K562 (cell line): ENCODE results near the gene APLP1. TPM values are rescaled to one million over a fixed set of nuclear protein-coding genes. Genes with fewer than 3 reads are reported as not detected.
A peak's percentile ranks its signal among the peaks of the same experiment; 100 is the strongest.

ENCODE experiments used
- ARHGAP35 ChIP-seq: fragments of 450-650 bp; IDR thresholded peaks from 2 replicates; pipeline ENCODE4 v1.6.1; 2018; ENCODE audit not compliant: partially characterized antibody
- GATAD2A ChIP-seq: fragments of 450-650 bp; IDR thresholded peaks from 2 replicates; pipeline ENCODE4 v1.6.1; 2017
- GTF2F1 ChIP-seq: IDR thresholded peaks from 2 replicates; pipeline ENCODE4 v1.6.1; 2011; ENCODE audit warnings: low read depth, low read length, improper control_type of control experiment
- JUND ChIP-seq, 2 experiments: IDR thresholded peaks; 2 replicates in 1 of 2; 3 replicates in 1 of 2; pipeline ENCODE4 v1.6.1; 2011; ENCODE audit warnings: borderline replicate concordance in 2 of 2, low read depth in 2 of 2, low read length in 2 of 2, improper control_type of control experiment in 1 of 2, missing biosample characterization in 1 of 2, missing genetic modification characterization in 1 of 2, missing genetic modification reagents in 1 of 2
- KDM4B ChIP-seq, 2 experiments: fragments of 450-650 bp in 1 of 2; sonication (generic) in 1 of 2; IDR thresholded peaks; 2 replicates each; pipeline ENCODE4 v1.6.1; 2016 to 2017; ENCODE audit warnings: borderline replicate concordance in 2 of 2, antibody characterized with exemption in 1 of 2, low read depth in 1 of 2, mild to moderate bottlenecking in 1 of 2
- MYNN ChIP-seq, 2 experiments: sonication (generic); formaldehyde crosslinking in 1 of 2; IDR thresholded peaks; 2 replicates each; pipeline versions ENCODE4 v1.5.0 to v1.6.1; 2016 to 2020; ENCODE audit warnings: antibody characterized with exemption in 1 of 2, missing genetic modification reagents in 1 of 2
- PHF8 ChIP-seq: fragments of 200-600 bp; sonication (generic); IDR thresholded peaks from 2 replicates; pipeline ENCODE4 v1.6.1; 2012; ENCODE audit warnings: mixed run types, mild to moderate bottlenecking, inconsistent platforms, low read length, moderate library complexity, borderline replicate concordance
- POLR2B ChIP-seq: fragments of 450-650 bp; IDR thresholded peaks from 2 replicates; pipeline ENCODE4 v1.6.1; 2018; ENCODE audit warnings: low read depth; ENCODE audit not compliant: partially characterized antibody
- SMAD2 ChIP-seq: fragments of 150-350 bp; IDR thresholded peaks from 2 replicates; pipeline ENCODE4 v1.6.1; 2014; ENCODE audit warnings: low read depth, mild to moderate bottlenecking, low read length
- SUPT5H ChIP-seq: fragments of 450-650 bp; IDR thresholded peaks from 2 replicates; pipeline ENCODE4 v1.6.1; 2016
- ZNF695 ChIP-seq: fragments of 450-650 bp; formaldehyde crosslinking; IDR thresholded peaks from 2 replicates; pipeline ENCODE4 v1.4.0; 2020; ENCODE audit warnings: mild to moderate bottlenecking, moderate library complexity
- polyA plus RNA-seq, 8 experiments: library from polyadenylated mRNA; depleted of rRNA in 4 of 8; stranded (reverse) in 5 of 8; unstranded in 3 of 8; fragments of >200 nt; fragmentation: Nextera tagmentation in 2 of 8; fragmentation: Illumina TruSeq in 1 of 8; extraction: Ambion mirVana in 2 of 8; extraction: Trizol in 1 of 8; gene quantifications; 2 replicates each; pipeline versions ENCODE4 v1.2.1 to v1.2.3, GENCODE V29; 2011 to 2014; ENCODE audit warnings: inconsistent platforms in 1 of 8, missing spikeins in 1 of 8
- total RNA-seq, 7 experiments: library from RNA; depleted of rRNA in 6 of 7; stranded (reverse); fragments of >200 nt in 6 of 7; fragmentation: Illumina TruSeq in 2 of 7; extraction: Trizol in 2 of 7; gene quantifications; 2 replicates each; pipeline versions ENCODE4 v1.2.1 to v1.2.3, GENCODE V29; 2011 to 2021; ENCODE audit warnings: low replicate concordance in 1 of 7
- TF ChIP-seq, protein P1 (sequence below), 3 experiments: IDR thresholded peaks in 2 of 3; conservative IDR thresholded peaks in 1 of 3; 2 replicates each; pipeline ENCODE4 v1.5.1; 2011 to 2012; ENCODE audit warnings: low read length in 3 of 3, mild to moderate bottlenecking in 3 of 3, control low read depth in 2 of 3, improper control_type of control experiment in 1 of 3, inconsistent platforms in 1 of 3, low read depth in 1 of 3, mixed read lengths in 1 of 3, moderate library complexity in 1 of 3; ENCODE audit not compliant: insufficient read depth in 2 of 3
- TF ChIP-seq, protein P2 (sequence below): sonication (generic); formaldehyde crosslinking; IDR thresholded peaks from 2 replicates; pipeline ENCODE4 v1.8.0; 2022; ENCODE audit warnings: missing genetic modification reagents, mild to moderate bottlenecking, moderate library complexity, borderline replicate concordance
- TF ChIP-seq, protein P3 (sequence below): IDR thresholded peaks from 2 replicates; pipeline ENCODE4 v1.6.1; 2011; ENCODE audit warnings: borderline replicate concordance, low read depth, mild to moderate bottlenecking, moderate library complexity, low read length; ENCODE audit not compliant: insufficient read depth, poor library complexity, severe bottlenecking
- TF ChIP-seq, protein P4 (sequence below): sonication (generic); formaldehyde crosslinking; IDR thresholded peaks from 2 replicates; pipeline ENCODE4 v1.8.0; 2022; ENCODE audit warnings: mild to moderate bottlenecking, missing genetic modification reagents
- TF ChIP-seq, protein P5 (sequence below): fragments of 250-450 bp; sonication (Bioruptor Pico); IDR thresholded peaks from 2 replicates; pipeline ENCODE4 v1.5.0; 2021

APLP1 gene
- total and polyA plus RNA-seq, 9 of the 15 experiments (the other 6 are each of a cell fraction or from before 2014, with no cell fraction given) = 0.69 to 9.9 (median 4.7) TPM

DNA sequence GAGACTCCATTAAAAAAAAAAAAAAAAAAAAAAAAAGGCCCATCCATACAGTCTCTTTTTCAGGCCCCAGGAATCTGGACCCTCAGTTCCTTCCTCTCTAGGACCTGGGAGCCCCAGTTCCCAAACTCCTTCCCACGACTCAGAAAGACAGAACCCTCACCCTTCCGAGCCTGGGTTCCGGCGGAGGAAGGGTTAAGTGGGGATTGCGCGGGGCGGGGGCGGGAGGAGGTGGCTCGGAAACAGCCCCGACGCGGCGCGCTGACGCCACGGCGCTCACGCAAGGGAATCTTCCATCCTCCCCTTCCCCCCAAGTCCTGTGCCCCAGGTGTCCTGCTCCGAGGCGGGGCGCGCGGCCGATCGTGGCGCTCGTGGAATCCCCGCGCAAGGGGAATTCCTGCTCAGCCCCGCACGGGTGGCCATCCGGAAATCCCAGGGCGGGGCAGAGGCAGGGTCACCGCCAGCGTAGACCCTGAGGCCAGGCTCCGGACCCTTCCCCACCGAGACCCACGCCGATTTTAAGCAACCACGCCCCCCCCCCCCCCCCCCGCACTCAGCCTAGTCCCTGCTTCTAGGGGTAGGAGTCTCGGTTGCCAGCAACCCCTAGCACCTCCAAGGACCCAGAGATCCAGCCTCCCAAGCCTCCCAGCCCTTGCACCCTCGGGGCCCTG lies 31.3 kb downstream of the APLP1 start (continued):
- TF ChIP-seq, protein P1, sequence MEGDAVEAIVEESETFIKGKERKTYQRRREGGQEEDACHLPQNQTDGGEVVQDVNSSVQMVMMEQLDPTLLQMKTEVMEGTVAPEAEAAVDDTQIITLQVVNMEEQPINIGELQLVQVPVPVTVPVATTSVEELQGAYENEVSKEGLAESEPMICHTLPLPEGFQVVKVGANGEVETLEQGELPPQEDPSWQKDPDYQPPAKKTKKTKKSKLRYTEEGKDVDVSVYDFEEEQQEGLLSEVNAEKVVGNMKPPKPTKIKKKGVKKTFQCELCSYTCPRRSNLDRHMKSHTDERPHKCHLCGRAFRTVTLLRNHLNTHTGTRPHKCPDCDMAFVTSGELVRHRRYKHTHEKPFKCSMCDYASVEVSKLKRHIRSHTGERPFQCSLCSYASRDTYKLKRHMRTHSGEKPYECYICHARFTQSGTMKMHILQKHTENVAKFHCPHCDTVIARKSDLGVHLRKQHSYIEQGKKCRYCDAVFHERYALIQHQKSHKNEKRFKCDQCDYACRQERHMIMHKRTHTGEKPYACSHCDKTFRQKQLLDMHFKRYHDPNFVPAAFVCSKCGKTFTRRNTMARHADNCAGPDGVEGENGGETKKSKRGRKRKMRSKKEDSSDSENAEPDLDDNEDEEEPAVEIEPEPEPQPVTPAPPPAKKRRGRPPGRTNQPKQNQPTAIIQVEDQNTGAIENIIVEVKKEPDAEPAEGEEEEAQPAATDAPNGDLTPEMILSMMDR (IDR thresholded peaks at IDR 0.05 in 2 of 3, conservative IDR thresholded peaks at IDR 0.05 in 1 of 3; ENCODE audit: insufficient read depth in 2 of 3, low read depth in 1 of 3, low read length in 3 of 3) = no peak
- TF ChIP-seq, protein P2, sequence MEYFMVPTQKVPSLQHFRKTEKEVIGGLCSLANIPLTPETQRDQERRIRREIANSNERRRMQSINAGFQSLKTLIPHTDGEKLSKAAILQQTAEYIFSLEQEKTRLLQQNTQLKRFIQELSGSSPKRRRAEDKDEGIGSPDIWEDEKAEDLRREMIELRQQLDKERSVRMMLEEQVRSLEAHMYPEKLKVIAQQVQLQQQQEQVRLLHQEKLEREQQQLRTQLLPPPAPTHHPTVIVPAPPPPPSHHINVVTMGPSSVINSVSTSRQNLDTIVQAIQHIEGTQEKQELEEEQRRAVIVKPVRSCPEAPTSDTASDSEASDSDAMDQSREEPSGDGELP (CRISPR knock-in tag) = peak; percentile 73
- TF ChIP-seq, protein P3, sequence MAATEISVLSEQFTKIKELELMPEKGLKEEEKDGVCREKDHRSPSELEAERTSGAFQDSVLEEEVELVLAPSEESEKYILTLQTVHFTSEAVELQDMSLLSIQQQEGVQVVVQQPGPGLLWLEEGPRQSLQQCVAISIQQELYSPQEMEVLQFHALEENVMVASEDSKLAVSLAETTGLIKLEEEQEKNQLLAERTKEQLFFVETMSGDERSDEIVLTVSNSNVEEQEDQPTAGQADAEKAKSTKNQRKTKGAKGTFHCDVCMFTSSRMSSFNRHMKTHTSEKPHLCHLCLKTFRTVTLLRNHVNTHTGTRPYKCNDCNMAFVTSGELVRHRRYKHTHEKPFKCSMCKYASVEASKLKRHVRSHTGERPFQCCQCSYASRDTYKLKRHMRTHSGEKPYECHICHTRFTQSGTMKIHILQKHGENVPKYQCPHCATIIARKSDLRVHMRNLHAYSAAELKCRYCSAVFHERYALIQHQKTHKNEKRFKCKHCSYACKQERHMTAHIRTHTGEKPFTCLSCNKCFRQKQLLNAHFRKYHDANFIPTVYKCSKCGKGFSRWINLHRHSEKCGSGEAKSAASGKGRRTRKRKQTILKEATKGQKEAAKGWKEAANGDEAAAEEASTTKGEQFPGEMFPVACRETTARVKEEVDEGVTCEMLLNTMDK = no peak
- TF ChIP-seq SUPT5H = no peak
- TF ChIP-seq POLR2B = peak; percentile 13
- TF ChIP-seq KDM4B (IDR thresholded peaks at IDR 0.05; ENCODE audit: borderline replicate concordance in 2 of 2, low read depth in 1 of 2) = no peak
- no peak for TF ChIP-seq ARHGAP35
- no peak for TF ChIP-seq SMAD2
- TF ChIP-seq, protein P4, sequence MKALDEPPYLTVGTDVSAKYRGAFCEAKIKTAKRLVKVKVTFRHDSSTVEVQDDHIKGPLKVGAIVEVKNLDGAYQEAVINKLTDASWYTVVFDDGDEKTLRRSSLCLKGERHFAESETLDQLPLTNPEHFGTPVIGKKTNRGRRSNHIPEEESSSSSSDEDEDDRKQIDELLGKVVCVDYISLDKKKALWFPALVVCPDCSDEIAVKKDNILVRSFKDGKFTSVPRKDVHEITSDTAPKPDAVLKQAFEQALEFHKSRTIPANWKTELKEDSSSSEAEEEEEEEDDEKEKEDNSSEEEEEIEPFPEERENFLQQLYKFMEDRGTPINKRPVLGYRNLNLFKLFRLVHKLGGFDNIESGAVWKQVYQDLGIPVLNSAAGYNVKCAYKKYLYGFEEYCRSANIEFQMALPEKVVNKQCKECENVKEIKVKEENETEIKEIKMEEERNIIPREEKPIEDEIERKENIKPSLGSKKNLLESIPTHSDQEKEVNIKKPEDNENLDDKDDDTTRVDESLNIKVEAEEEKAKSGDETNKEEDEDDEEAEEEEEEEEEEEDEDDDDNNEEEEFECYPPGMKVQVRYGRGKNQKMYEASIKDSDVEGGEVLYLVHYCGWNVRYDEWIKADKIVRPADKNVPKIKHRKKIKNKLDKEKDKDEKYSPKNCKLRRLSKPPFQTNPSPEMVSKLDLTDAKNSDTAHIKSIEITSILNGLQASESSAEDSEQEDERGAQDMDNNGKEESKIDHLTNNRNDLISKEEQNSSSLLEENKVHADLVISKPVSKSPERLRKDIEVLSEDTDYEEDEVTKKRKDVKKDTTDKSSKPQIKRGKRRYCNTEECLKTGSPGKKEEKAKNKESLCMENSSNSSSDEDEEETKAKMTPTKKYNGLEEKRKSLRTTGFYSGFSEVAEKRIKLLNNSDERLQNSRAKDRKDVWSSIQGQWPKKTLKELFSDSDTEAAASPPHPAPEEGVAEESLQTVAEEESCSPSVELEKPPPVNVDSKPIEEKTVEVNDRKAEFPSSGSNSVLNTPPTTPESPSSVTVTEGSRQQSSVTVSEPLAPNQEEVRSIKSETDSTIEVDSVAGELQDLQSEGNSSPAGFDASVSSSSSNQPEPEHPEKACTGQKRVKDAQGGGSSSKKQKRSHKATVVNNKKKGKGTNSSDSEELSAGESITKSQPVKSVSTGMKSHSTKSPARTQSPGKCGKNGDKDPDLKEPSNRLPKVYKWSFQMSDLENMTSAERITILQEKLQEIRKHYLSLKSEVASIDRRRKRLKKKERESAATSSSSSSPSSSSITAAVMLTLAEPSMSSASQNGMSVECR (CRISPR knock-in tag) = peak; percentile 37; the same call in 1 of the 2 replicates
- peak; percentile 68 for TF ChIP-seq JUND (IDR thresholded peaks at IDR 0.05; ENCODE audit: borderline replicate concordance, low read depth, low read length)
- no peak; the same call in 2 of the 3 replicates for TF ChIP-seq JUND (tag; IDR thresholded peaks at IDR 0.05; ENCODE audit: borderline replicate concordance, low read depth, low read length)
- TF ChIP-seq PHF8 = peak; percentile 20; the same call in 1 of the 2 replicates
- peak; percentile 82 for TF ChIP-seq GATAD2A
- TF ChIP-seq, protein P5, sequence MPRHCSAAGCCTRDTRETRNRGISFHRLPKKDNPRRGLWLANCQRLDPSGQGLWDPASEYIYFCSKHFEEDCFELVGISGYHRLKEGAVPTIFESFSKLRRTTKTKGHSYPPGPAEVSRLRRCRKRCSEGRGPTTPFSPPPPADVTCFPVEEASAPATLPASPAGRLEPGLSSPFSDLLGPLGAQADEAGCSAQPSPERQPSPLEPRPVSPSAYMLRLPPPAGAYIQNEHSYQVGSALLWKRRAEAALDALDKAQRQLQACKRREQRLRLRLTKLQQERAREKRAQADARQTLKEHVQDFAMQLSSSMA (CRISPR knock-in tag) = no peak
- no peak for TF ChIP-seq GTF2F1
- no peak for TF ChIP-seq ZNF695 (CRISPR knock-in tag)
- no peak for TF ChIP-seq MYNN (IDR thresholded peaks at IDR 0.05)
- no peak for TF ChIP-seq MYNN (CRISPR knock-in tag; IDR thresholded peaks at IDR 0.05)
